GM12878 (cell line): ENCODE results near the gene ATF7. TPM values are rescaled to one million over a fixed set of nuclear protein-coding genes. Genes with fewer than 3 reads are reported as not detected.

ENCODE experiments used
- ATAC-seq: fragments of 200-7000 bp; cut with Tn5 transposase; 3 replicates; pipeline ENCODE4 v1.9.1; 2020; ENCODE audit warnings: mild to moderate bottlenecking, moderate library complexity
- BruUV-seq: library from RNA; stranded (reverse); fragments of 400-500 nt; replicated peaks from 2 replicates; lab custom pipeline; 2021; lab: Mats Ljungman, UMichigan
- CTCF ChIA-PET: fragments of 300-600 bp; sonication (Branson Sonifier 250); formaldehyde crosslinking; extraction: SDS; loops from one replicate; lab custom pipeline; 2021; ENCODE audit warnings: inconsistent platforms; lab: Yijun Ruan, JAX
- POLR2A ChIA-PET: fragments of 350-600 bp; formaldehyde crosslinking; extraction: SDS; loops from one replicate; lab custom pipeline; 2021; ENCODE audit warnings: inconsistent platforms; lab: Charles Lee
- RAD21 ChIA-PET: fragments of 300-600 bp; sonication (Branson Sonifier 250); formaldehyde crosslinking; loops from one replicate; lab custom pipeline; 2023; ENCODE audit warnings: antibody characterized with exemption; ENCODE audit not compliant: unreplicated experiment; lab: Charles Lee
- SMC1A ChIA-PET: fragments of 300-600 bp; sonication (Branson Sonifier 250); formaldehyde crosslinking; loops from one replicate; lab custom pipeline; 2023; ENCODE audit not compliant: unreplicated experiment, uncharacterized antibody; lab: Charles Lee
- DNase-seq: peaks from one replicate; pipeline ENCODE4 v3.0.0-alpha.2; 2011; ENCODE audit warnings: low read depth, low spot score
- FAIRE-seq: peaks from 3 replicates; lab custom pipeline; 2011; peaks lifted over from hg19 to GRCh38; lab: Jason Lieb, UNC
- H2AFZ ChIP-seq: 2 replicates; pipeline ENCODE4 v1.6.0; 2011; ENCODE audit warnings: low read depth, low read length, control low read depth; ENCODE audit not compliant: control insufficient read depth
- H3K27ac ChIP-seq: 2 replicates; pipeline ENCODE4 v1.5.1; 2011; ENCODE audit warnings: control low read depth; ENCODE audit not compliant: control insufficient read depth, insufficient read depth
- H3K27me3 ChIP-seq, 2 experiments: replicated peaks in 1 of 2; 2 replicates each; pipeline versions ENCODE4 v1.6.0 to v1.6.1; 2011; ENCODE audit warnings: low read length in 1 of 2; ENCODE audit not compliant: control insufficient read depth in 2 of 2, insufficient read depth in 2 of 2
- H3K36me3 ChIP-seq, 2 experiments: 2 replicates each; pipeline ENCODE4 v1.5.1; 2011; ENCODE audit warnings: low read length in 1 of 2; ENCODE audit not compliant: control insufficient read depth in 2 of 2, insufficient read depth in 2 of 2
- H3K4me1 ChIP-seq: 2 replicates; pipeline ENCODE4 v1.6.1; 2011; ENCODE audit warnings: mild to moderate bottlenecking, low read length, moderate library complexity, mixed read lengths; ENCODE audit not compliant: control insufficient read depth, insufficient read depth
- H3K4me2 ChIP-seq: 2 replicates; pipeline ENCODE4 v1.6.0; 2011; ENCODE audit warnings: control low read depth; ENCODE audit not compliant: control insufficient read depth, insufficient read depth
- H3K4me3 ChIP-seq: fragments of 200-600 bp; sonication (generic); 2 replicates; pipeline ENCODE4 v1.5.1; 2016
- H3K79me2 ChIP-seq: 2 replicates; pipeline ENCODE4 v1.6.0; 2011; ENCODE audit warnings: low read length; ENCODE audit not compliant: control insufficient read depth, insufficient read depth
- H3K9ac ChIP-seq: 2 replicates; pipeline ENCODE4 v1.8.0; 2011; ENCODE audit warnings: low read length, control low read depth, mixed read lengths; ENCODE audit not compliant: control insufficient read depth, insufficient read depth
- H3K9me3 ChIP-seq: replicated peaks from 3 replicates; pipeline ENCODE4 v1.5.1; 2011; ENCODE audit warnings: mild to moderate bottlenecking, low read length; ENCODE audit not compliant: control insufficient read depth, insufficient read depth
- H4K20me1 ChIP-seq: 2 replicates; pipeline ENCODE4 v1.6.0; 2011; ENCODE audit not compliant: control insufficient read depth, insufficient read depth
- HDAC6 ChIP-seq: fragments of 200-600 bp; sonication (generic); IDR thresholded peaks from one replicate; pipeline ENCODE4 v1.8.0; 2017; ENCODE audit warnings: antibody characterized with exemption; ENCODE audit not compliant: unreplicated experiment
- HDGF ChIP-seq: fragments of 450-650 bp; IDR thresholded peaks from 2 replicates; pipeline ENCODE4 v1.6.1; 2016; ENCODE audit warnings: antibody characterized with exemption
- IRF4 ChIP-seq: IDR thresholded peaks from 2 replicates; pipeline ENCODE4 v1.6.1; 2011; ENCODE audit warnings: low read depth, low read length
- JUND ChIP-seq: IDR thresholded peaks from 2 replicates; pipeline ENCODE4 v1.6.1; 2012; ENCODE audit warnings: low read depth, mild to moderate bottlenecking, low read length, improper control_type of control experiment, moderate library complexity
- MTA2 ChIP-seq: fragments of 450-650 bp; IDR thresholded peaks from 2 replicates; pipeline ENCODE4 v1.6.1; 2016; ENCODE audit warnings: low read depth, mild to moderate bottlenecking, moderate library complexity
- NBN ChIP-seq: fragments of 450-650 bp; IDR thresholded peaks from 2 replicates; pipeline ENCODE4 v1.6.1; 2016
- NFYA ChIP-seq: IDR thresholded peaks from 2 replicates; pipeline ENCODE4 v1.6.1; 2011; ENCODE audit warnings: low read depth, mild to moderate bottlenecking, low read length, improper control_type of control experiment, borderline replicate concordance
- PRDM15 ChIP-seq: fragments of 450-650 bp; formaldehyde crosslinking; IDR thresholded peaks from 2 replicates; pipeline ENCODE4 v1.4.0; 2020; ENCODE audit warnings: mild to moderate bottlenecking, moderate library complexity
- TCF12 ChIP-seq: IDR thresholded peaks from 2 replicates; pipeline ENCODE4 v1.6.1; 2011; ENCODE audit warnings: low read depth, mild to moderate bottlenecking, low read length
- TCF7 ChIP-seq: IDR thresholded peaks from 2 replicates; pipeline ENCODE4 v1.6.1; 2014; ENCODE audit warnings: antibody characterized with exemption, borderline replicate concordance
- WRNIP1 ChIP-seq: IDR thresholded peaks from 2 replicates; pipeline ENCODE4 v1.6.1; 2011; ENCODE audit warnings: low read depth, low read length, improper control_type of control experiment, borderline replicate concordance
- ZNF24 ChIP-seq: fragments of 450-650 bp; IDR thresholded peaks from 2 replicates; pipeline ENCODE4 v1.6.1; 2017; ENCODE audit warnings: antibody characterized with exemption, mild to moderate bottlenecking
- WGBS: methylation state at CpG from one replicate; pipeline ENCODE4 v1.1.6; 2016; ENCODE audit warnings: low lambda C conversion rate; ENCODE audit not compliant: insufficient replicate concordance, insufficient coverage; ENCODE audit errors: missing lambda C conversion rate; 5-methylcytosine and 5-hydroxymethylcytosine counted together
- in situ Hi-C: fragments of 300-500 bp; cut with MboI; formaldehyde crosslinking; loops from 9 replicates; pipeline ENCODE4 v1.14.3; 2018; ENCODE audit warnings: mixed read lengths
- intact Hi-C: fragments of 100-400 bp; cut with micrococcal nuclease; formaldehyde crosslinking; loops from one replicate; pipeline ENCODE4 v1.14.2; 2022; ENCODE audit not compliant: unreplicated experiment
- polyA plus RNA-seq, 11 experiments: library from polyadenylated mRNA; depleted of rRNA in 4 of 11; unstranded in 6 of 11; stranded (reverse) in 5 of 11; fragments of >200 nt; fragmentation: Nextera tagmentation in 4 of 11; fragmentation: Illumina TruSeq in 1 of 11; extraction: Ambion mirVana in 4 of 11; extraction: Trizol in 1 of 11; gene quantifications; 1 replicate in 1 of 11; 2 replicates in 10 of 11; pipeline versions ENCODE4 v1.2.1 to v1.2.3, GENCODE V29; 2011 to 2016; ENCODE audit warnings: inconsistent platforms in 2 of 11, missing spikeins in 2 of 11, low read depth in 1 of 11
- total RNA-seq, 4 experiments: library from RNA; depleted of rRNA in 3 of 4; stranded (reverse); fragments of >200 nt in 3 of 4; fragmentation: Illumina TruSeq in 1 of 4; extraction: Trizol in 1 of 4; gene quantifications; 2 replicates each; pipeline versions ENCODE4 v1.2.1 to v1.2.3, GENCODE V29; 2013 to 2021

The ATF7 gene
- total and polyA plus RNA-seq, 10 of the 15 experiments (the other 5 are each of a cell fraction or from before 2014, with no cell fraction given): 9.1 to 30.7 (median 21.8) TPM

- H3K9me3 ChIP-seq: no peaks in the 10 kb centered on the region
- RAD21 ChIA-PET: no interaction called here
- H3K9ac ChIP-seq: no peak overlapping the region
- FAIRE-seq (no peak), ATAC-seq (no peak), DNase-seq (no peak)
- in situ Hi-C loops (no loop called here), intact Hi-C loops (no loop called here)
- H3K4me2 ChIP-seq: no peak overlapping the region
- 97% methylated on average over 6 of the region's 6 CpGs for WGBS
- H3K36me3 ChIP-seq: 0 out of 4 replicates have a peak, but pooled peaks cover 0 to 4% of the 10 kb centered on the region in 2 experiments
- H3K4me1 ChIP-seq: peaks cover 9% of the 10 kb centered on the region
- no peaks in the 10 kb centered on the region for H3K79me2 ChIP-seq
- CTCF ChIA-PET: interaction anchor here (2.8 kb wide), 1 partner anchor 17 kb away, joined by 8 read pairs; no protein-coding TSS in a partner anchor
- no peak overlapping the region for H3K4me3 ChIP-seq
- BruUV-seq: no TSS peak
- no peaks in the 10 kb centered on the region for H4K20me1 ChIP-seq
- POLR2A ChIA-PET: interaction anchor here (1.0 to 1.5 kb wide), 2 partner anchors 8 to 16 kb away, joined by 5 to 9 read pairs; no protein-coding TSS in a partner anchor
- no peak overlapping the region for H3K27ac ChIP-seq
- TF ChIP-seq HDAC6: no peak
- no peak for TF ChIP-seq TCF12
- no peak for TF ChIP-seq NBN
- no peak for TF ChIP-seq WRNIP1
- no peak for TF ChIP-seq MTA2
- TF ChIP-seq TCF7: no peak
- TF ChIP-seq HDGF: no peak
- no peak for TF ChIP-seq IRF4
- no peak for TF ChIP-seq JUND
- no peak for TF ChIP-seq PRDM15
- TF ChIP-seq ZNF24: no peak
- no peak for TF ChIP-seq NFYA
- no peak overlapping the region for H2AFZ ChIP-seq
- SMC1A ChIA-PET: interaction anchor here (0.9 to 1.4 kb wide), 3 partner anchors 12 to 208 kb away, joined by 3 to 4 read pairs (median 3); no protein-coding TSS in a partner anchor
- H3K27me3 ChIP-seq: no peaks in the 10 kb centered on the region
Measured at GRCh38 chr12:53560351-53560750, 65.8 kb downstream of the ATF7 start.
